Measurements from ENCODE around the gene UTY.

DNA sequence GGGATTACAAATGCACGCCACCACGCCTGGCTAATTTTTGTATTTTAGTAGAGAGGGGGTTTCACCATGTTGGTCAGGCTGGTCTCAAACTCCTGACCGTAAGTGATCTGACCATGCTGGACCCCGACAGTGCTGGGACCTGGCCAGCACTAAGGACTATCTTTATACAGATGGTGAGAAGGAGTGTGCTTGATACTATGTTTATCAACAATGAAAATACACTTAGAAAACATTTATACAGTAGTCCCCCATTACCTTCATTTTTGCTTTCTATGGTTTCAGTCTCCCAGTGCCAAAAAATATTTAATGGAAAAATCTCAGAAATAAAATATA lies 111.4 kb downstream of the UTY start:
- TF ChIP-seq, protein P1, sequence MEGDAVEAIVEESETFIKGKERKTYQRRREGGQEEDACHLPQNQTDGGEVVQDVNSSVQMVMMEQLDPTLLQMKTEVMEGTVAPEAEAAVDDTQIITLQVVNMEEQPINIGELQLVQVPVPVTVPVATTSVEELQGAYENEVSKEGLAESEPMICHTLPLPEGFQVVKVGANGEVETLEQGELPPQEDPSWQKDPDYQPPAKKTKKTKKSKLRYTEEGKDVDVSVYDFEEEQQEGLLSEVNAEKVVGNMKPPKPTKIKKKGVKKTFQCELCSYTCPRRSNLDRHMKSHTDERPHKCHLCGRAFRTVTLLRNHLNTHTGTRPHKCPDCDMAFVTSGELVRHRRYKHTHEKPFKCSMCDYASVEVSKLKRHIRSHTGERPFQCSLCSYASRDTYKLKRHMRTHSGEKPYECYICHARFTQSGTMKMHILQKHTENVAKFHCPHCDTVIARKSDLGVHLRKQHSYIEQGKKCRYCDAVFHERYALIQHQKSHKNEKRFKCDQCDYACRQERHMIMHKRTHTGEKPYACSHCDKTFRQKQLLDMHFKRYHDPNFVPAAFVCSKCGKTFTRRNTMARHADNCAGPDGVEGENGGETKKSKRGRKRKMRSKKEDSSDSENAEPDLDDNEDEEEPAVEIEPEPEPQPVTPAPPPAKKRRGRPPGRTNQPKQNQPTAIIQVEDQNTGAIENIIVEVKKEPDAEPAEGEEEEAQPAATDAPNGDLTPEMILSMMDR (IDR thresholded peaks at IDR 0.05) = no peak
- TF ChIP-seq POLR2AphosphoS5 (IDR thresholded peaks at IDR 0.05) (no peak), POLR2A (IDR thresholded peaks at IDR 0.05) (no peak)
